Measurements from ENCODE around the gene CASP7. TPM values are rescaled to one million over a fixed set of nuclear protein-coding genes. Genes with fewer than 3 reads are reported as not detected.

CASP7 gene
- total RNA-seq, 1 experiment from 2014 or later = 4.7 TPM

- Histone ChIP-seq H2BK5ac (ENCODE audit: insufficient read length, low read length) (no peak overlapping the region), H3K79me1 (ENCODE audit: insufficient read depth, low read depth, low read length, poor library complexity, severe bottlenecking) (no peaks in the 10 kb centered on the region), H3K4me1 (ENCODE audit: insufficient read depth, low read length) (peaks cover 4% of the 10 kb centered on the region; the same call in 1 of the 2 replicates), H3K27ac (ENCODE audit: insufficient read length, low read depth, low read length) (no peak overlapping the region), H2AK5ac (ENCODE audit: insufficient read length, low read length) (no peak overlapping the region), H4K20me1 (ENCODE audit: control insufficient read depth, insufficient read depth, insufficient read length) (no peaks in the 10 kb centered on the region), H3K9ac (ENCODE audit: extremely low read depth, insufficient read length, low read length) (no peak overlapping the region), H4K5ac (ENCODE audit: insufficient read length, low read depth, low read length) (no peak overlapping the region), H3K4me2 (ENCODE audit: insufficient read depth, insufficient read length, low read length) (no peak overlapping the region), H3K79me2 (ENCODE audit: insufficient read depth, low read length) (no peaks in the 10 kb centered on the region), H3K14ac (ENCODE audit: insufficient read depth, low read length) (no peak overlapping the region), H3K23me2 (ENCODE audit: insufficient read length, low read depth, low read length, poor library complexity, severe bottlenecking) (no peaks in the 10 kb centered on the region), H3K9me3 (ENCODE audit: control insufficient read depth, low read depth, low read length) (no peaks in the 10 kb centered on the region), H3K56ac (ENCODE audit: insufficient read length, low read depth, low read length) (no peak overlapping the region), H2BK120ac (ENCODE audit: low read depth, low read length, poor library complexity, severe bottlenecking) (no peak overlapping the region), H2BK15ac (ENCODE audit: low read depth, low read length) (no peak overlapping the region), H3K18ac (ENCODE audit: insufficient read length, low read depth, low read length) (no peak overlapping the region), H3K23ac (ENCODE audit: insufficient read length, low read depth, low read length) (no peak overlapping the region), H2BK12ac (ENCODE audit: insufficient read length, low read depth, low read length) (no peak overlapping the region), H3K4ac (ENCODE audit: low read depth, low read length) (no peak overlapping the region), H3T11ph (ENCODE audit: low read length) (no peak overlapping the region), H3K27me3 (ENCODE audit: insufficient read depth, low read length) (no peaks in the 10 kb centered on the region), H2BK20ac (ENCODE audit: low read depth, low read length, poor library complexity, severe bottlenecking) (no peak overlapping the region), H2AFZ (ENCODE audit: low read length) (no peak overlapping the region), H4K91ac (ENCODE audit: insufficient read length, low read depth, low read length) (no peak overlapping the region), H4K8ac (replicated peaks; ENCODE audit: insufficient read length, low read depth, low read length) (no peak overlapping the region)
- peaks cover 9 to 14% (median 10%) of the 10 kb centered on the region in 3 experiments for H3K36me3 Mint-ChIP-seq (ENCODE audit: insufficient read depth in 1 of 3, low read depth in 3 of 3)
- TF ChIP-seq, protein P1, sequence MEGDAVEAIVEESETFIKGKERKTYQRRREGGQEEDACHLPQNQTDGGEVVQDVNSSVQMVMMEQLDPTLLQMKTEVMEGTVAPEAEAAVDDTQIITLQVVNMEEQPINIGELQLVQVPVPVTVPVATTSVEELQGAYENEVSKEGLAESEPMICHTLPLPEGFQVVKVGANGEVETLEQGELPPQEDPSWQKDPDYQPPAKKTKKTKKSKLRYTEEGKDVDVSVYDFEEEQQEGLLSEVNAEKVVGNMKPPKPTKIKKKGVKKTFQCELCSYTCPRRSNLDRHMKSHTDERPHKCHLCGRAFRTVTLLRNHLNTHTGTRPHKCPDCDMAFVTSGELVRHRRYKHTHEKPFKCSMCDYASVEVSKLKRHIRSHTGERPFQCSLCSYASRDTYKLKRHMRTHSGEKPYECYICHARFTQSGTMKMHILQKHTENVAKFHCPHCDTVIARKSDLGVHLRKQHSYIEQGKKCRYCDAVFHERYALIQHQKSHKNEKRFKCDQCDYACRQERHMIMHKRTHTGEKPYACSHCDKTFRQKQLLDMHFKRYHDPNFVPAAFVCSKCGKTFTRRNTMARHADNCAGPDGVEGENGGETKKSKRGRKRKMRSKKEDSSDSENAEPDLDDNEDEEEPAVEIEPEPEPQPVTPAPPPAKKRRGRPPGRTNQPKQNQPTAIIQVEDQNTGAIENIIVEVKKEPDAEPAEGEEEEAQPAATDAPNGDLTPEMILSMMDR (conservative IDR thresholded peaks at IDR 0.05) = no peak
- H3K27me3 Mint-ChIP-seq (ENCODE audit: low read depth) = no peaks in the 10 kb centered on the region
- no CpG with 5 or more reads among the region's 9 CpGs for WGBS (ENCODE audit: extremely low coverage, insufficient read length, low lambda C conversion rate)
- H3K9me3 Mint-ChIP-seq = no peaks in the 10 kb centered on the region
- no peak overlapping the region for H3K27ac Mint-ChIP-seq
- no peak overlapping the region for H3K4me3 Mint-ChIP-seq
- peaks cover 11% of the 10 kb centered on the region in 2 experiments for H3K4me1 Mint-ChIP-seq
- no peak for DNase-seq
Measured at GRCh38 chr10:113732160-113732881, 52.6 kb downstream of the CASP7 start.

Data from H9 (cell line).